ENCODE results near the gene C6orf118.

DNA sequence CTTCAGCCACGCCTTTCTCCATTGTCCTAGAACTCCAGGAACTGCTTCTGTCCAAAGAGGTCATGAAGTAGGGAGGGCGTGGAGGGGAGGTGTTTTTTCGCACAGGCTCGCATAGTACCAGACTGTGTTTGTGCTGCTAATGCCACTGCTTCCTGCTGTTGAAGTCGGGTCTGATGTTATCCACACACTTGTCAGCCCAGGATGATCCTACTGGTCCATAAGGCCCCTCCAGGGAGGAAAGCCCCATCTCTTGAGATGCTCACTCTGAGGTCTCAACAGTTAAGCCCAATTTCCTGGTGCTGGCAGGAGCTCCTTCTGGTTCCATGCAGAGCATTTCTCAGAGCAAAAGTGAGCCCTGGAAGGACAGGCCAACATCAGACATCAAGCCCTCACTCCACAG is 65.6 kb downstream of the C6orf118 start:
- no peak for TF ChIP-seq GABPA (IDR thresholded peaks at IDR 0.05; ENCODE audit: low read depth)
- TF ChIP-seq, protein P1, sequence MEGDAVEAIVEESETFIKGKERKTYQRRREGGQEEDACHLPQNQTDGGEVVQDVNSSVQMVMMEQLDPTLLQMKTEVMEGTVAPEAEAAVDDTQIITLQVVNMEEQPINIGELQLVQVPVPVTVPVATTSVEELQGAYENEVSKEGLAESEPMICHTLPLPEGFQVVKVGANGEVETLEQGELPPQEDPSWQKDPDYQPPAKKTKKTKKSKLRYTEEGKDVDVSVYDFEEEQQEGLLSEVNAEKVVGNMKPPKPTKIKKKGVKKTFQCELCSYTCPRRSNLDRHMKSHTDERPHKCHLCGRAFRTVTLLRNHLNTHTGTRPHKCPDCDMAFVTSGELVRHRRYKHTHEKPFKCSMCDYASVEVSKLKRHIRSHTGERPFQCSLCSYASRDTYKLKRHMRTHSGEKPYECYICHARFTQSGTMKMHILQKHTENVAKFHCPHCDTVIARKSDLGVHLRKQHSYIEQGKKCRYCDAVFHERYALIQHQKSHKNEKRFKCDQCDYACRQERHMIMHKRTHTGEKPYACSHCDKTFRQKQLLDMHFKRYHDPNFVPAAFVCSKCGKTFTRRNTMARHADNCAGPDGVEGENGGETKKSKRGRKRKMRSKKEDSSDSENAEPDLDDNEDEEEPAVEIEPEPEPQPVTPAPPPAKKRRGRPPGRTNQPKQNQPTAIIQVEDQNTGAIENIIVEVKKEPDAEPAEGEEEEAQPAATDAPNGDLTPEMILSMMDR (IDR thresholded peaks at IDR 0.05 in 2 of 3, conservative IDR thresholded peaks at IDR 0.05 in 1 of 3; ENCODE audit: control insufficient read depth in 2 of 3, extremely low read depth in 1 of 3, insufficient read depth in 1 of 3, low read depth in 3 of 3, low read length in 3 of 3): no peak

Measured in GM12878 (cell line).